Mesenchymal stem cell (in vitro differentiated cells and primary cell): Measurements from ENCODE around the gene SCYGR7.
A peak's percentile ranks its signal among the peaks of the same experiment; 100 is the strongest.

Experiments
- DNase-seq: peaks from one replicate; pipeline ENCODE4 v3.0.0-alpha.2; 2013
- H2AFZ ChIP-seq: one replicate; pipeline ENCODE4 v1.6.1; 2013; ENCODE audit warnings: low read depth, mild to moderate bottlenecking, control low read depth, inconsistent platforms, low read length, moderate library complexity
- H2AK5ac ChIP-seq: 2 replicates; pipeline ENCODE4 v1.6.1; 2013; ENCODE audit warnings: low read length, moderate library complexity, mild to moderate bottlenecking, inconsistent platforms; ENCODE audit not compliant: severe bottlenecking
- H2BK120ac ChIP-seq: one replicate; pipeline ENCODE4 v1.6.1; 2013; ENCODE audit warnings: low read depth, mild to moderate bottlenecking, inconsistent platforms, low read length, moderate library complexity
- H2BK12ac ChIP-seq, 2 experiments: one replicate each; pipeline ENCODE4 v1.6.1; 2013; ENCODE audit warnings: inconsistent platforms in 2 of 2, low read length in 2 of 2, mild to moderate bottlenecking in 2 of 2, moderate library complexity in 2 of 2, control low read depth in 1 of 2
- H2BK15ac ChIP-seq: one replicate; pipeline ENCODE4 v1.6.1; 2013; ENCODE audit warnings: mild to moderate bottlenecking, low read depth, inconsistent platforms; ENCODE audit not compliant: poor library complexity, severe bottlenecking
- H2BK5ac ChIP-seq: 2 replicates; pipeline ENCODE4 v1.6.1; 2013; ENCODE audit warnings: low read depth, mild to moderate bottlenecking, low read length, control low read depth, inconsistent platforms; ENCODE audit not compliant: poor library complexity, severe bottlenecking
- H3K14ac ChIP-seq, 2 experiments: one replicate each; pipeline ENCODE4 v1.6.1; 2013; ENCODE audit warnings: inconsistent platforms in 2 of 2, low read length in 2 of 2, control low read depth in 1 of 2, mild to moderate bottlenecking in 1 of 2, moderate library complexity in 1 of 2
- H3K18ac ChIP-seq, 2 experiments: one replicate each; pipeline ENCODE4 v1.6.1; 2013; ENCODE audit warnings: inconsistent platforms in 2 of 2, low read length in 2 of 2, control low read depth in 1 of 2, low read depth in 1 of 2, mild to moderate bottlenecking in 1 of 2
- H3K23ac ChIP-seq, 2 experiments: one replicate each; pipeline ENCODE4 v1.6.1; 2013; ENCODE audit warnings: inconsistent platforms in 2 of 2, low read length in 2 of 2, mild to moderate bottlenecking in 2 of 2, moderate library complexity in 2 of 2, control low read depth in 1 of 2
- H3K27ac ChIP-seq: 2 replicates; pipeline ENCODE4 v1.5.1; 2013; ENCODE audit warnings: mild to moderate bottlenecking, moderate library complexity, low read length, control low read depth, inconsistent platforms; ENCODE audit not compliant: poor library complexity, severe bottlenecking
- H3K27me3 ChIP-seq, 2 experiments: 2 replicates each; pipeline versions ENCODE4 v1.6.1 to v1.7.0; 2013; ENCODE audit warnings: low read length in 2 of 2, mild to moderate bottlenecking in 2 of 2, moderate library complexity in 2 of 2, control low read depth in 1 of 2, inconsistent platforms in 1 of 2; ENCODE audit not compliant: control insufficient read depth in 1 of 2, insufficient read depth in 1 of 2
- H3K36me3 ChIP-seq, 2 experiments: 2 replicates each; pipeline versions ENCODE4 v1.6.1 to v1.7.0; 2013; ENCODE audit warnings: low read length in 2 of 2, control low read depth in 1 of 2, inconsistent platforms in 1 of 2, low read depth in 1 of 2, mild to moderate bottlenecking in 1 of 2; ENCODE audit not compliant: insufficient read depth in 2 of 2, control insufficient read depth in 1 of 2
- H3K4ac ChIP-seq, 2 experiments: one replicate each; pipeline ENCODE4 v1.6.1; 2013; ENCODE audit warnings: inconsistent platforms in 2 of 2, low read length in 2 of 2, mild to moderate bottlenecking in 2 of 2, moderate library complexity in 2 of 2, control low read depth in 1 of 2, low read depth in 1 of 2
- H3K4me1 ChIP-seq: 2 replicates; pipeline ENCODE4 v1.6.1; 2013; ENCODE audit warnings: low read depth, low read length, control low read depth; ENCODE audit not compliant: control insufficient read depth, insufficient read depth
- H3K4me2 ChIP-seq: 2 replicates; pipeline ENCODE4 v1.6.1; 2013; ENCODE audit warnings: low read length, mild to moderate bottlenecking, inconsistent platforms; ENCODE audit not compliant: poor library complexity, severe bottlenecking
- H3K4me3 ChIP-seq, 2 experiments: 2 replicates each; pipeline versions ENCODE4 v1.5.1 to v1.7.0; 2013; ENCODE audit warnings: low read length in 2 of 2, mild to moderate bottlenecking in 2 of 2, control low read depth in 1 of 2, low read depth in 1 of 2; ENCODE audit not compliant: insufficient read depth in 1 of 2
- H3K79me1 ChIP-seq: replicated peaks from 2 replicates; pipeline ENCODE4 v1.6.1; 2013; ENCODE audit warnings: mild to moderate bottlenecking, control low read depth, low read length, inconsistent platforms; ENCODE audit not compliant: poor library complexity, severe bottlenecking
- H3K9ac ChIP-seq: 2 replicates; pipeline ENCODE4 v1.7.0; 2013; ENCODE audit warnings: mild to moderate bottlenecking, low read length, moderate library complexity
- H3K9me3 ChIP-seq: 2 replicates; pipeline ENCODE4 v1.7.0; 2013; ENCODE audit warnings: mild to moderate bottlenecking, low read length; ENCODE audit not compliant: control insufficient read depth
- H4K8ac ChIP-seq: one replicate; pipeline ENCODE4 v1.6.1; 2013; ENCODE audit warnings: inconsistent platforms, mild to moderate bottlenecking, low read length, moderate library complexity
- H4K91ac ChIP-seq: one replicate; pipeline ENCODE4 v1.6.1; 2013; ENCODE audit warnings: mild to moderate bottlenecking, low read length, inconsistent platforms
- WGBS: methylation state at CpG from one replicate; pipeline ENCODE4 v1.1.7; 2013; ENCODE audit warnings: mixed read lengths; 5-methylcytosine and 5-hydroxymethylcytosine counted together

SCYGR7 gene

GRCh38 chr2:227765788-227766372 is 37.7 kb downstream of the SCYGR7 start:
- Histone ChIP-seq H4K91ac (no peak overlapping the region), H3K14ac (no peak overlapping the region), H2AFZ (no peak overlapping the region), H3K9ac (peak overlapping the region; percentile 26), H3K18ac (no peak overlapping the region), H2BK120ac (no peak overlapping the region), H3K4me1 (peaks cover 12% of the 10 kb centered on the region), H2AK5ac (no peak overlapping the region), H3K4me3 (no peak overlapping the region), H2BK15ac (no peak overlapping the region), H3K9me3 (no peaks in the 10 kb centered on the region), H3K27ac (peak overlapping the region; percentile 67), H2BK12ac (no peak overlapping the region), H3K23ac (no peak overlapping the region), H3K79me1 (no peaks in the 10 kb centered on the region), H2BK5ac (no peak overlapping the region), H3K4me2 (no peak overlapping the region), H3K27me3 (no peaks in the 10 kb centered on the region), H4K8ac (no peak overlapping the region), H3K4ac (no peak overlapping the region), H3K36me3 (no peaks in the 10 kb centered on the region)
- no peak for DNase-seq
- WGBS: 65% methylated on average over 3 of the region's 4 CpGs

- peak overlapping the region; percentile 20 for H2AK5ac ChIP-seq
- peak; percentile 73 for DNase-seq
- H3K27me3 ChIP-seq: no peaks in the 10 kb centered on the region
- no peak overlapping the region for H3K4me2 ChIP-seq
- H3K18ac ChIP-seq: no peak overlapping the region
- H3K23ac ChIP-seq: no peak overlapping the region
- H2AFZ ChIP-seq: no peak overlapping the region
- H2BK15ac ChIP-seq: no peak overlapping the region
- no peak overlapping the region for H2BK12ac ChIP-seq
- peak overlapping the region; percentile 26 for H3K9ac ChIP-seq
- H3K27ac ChIP-seq: peak overlapping the region; percentile 67
- H4K91ac ChIP-seq: no peak overlapping the region
- WGBS: 33% methylated on average over 11 of the region's 11 CpGs
- H4K8ac ChIP-seq: no peak overlapping the region
- no peak overlapping the region for H3K4me3 ChIP-seq
- no peak overlapping the region for H2BK120ac ChIP-seq
- H3K36me3 ChIP-seq: no peaks in the 10 kb centered on the region
- H3K14ac ChIP-seq: no peak overlapping the region
- H3K9me3 ChIP-seq: no peaks in the 10 kb centered on the region
- H3K79me1 ChIP-seq: no peaks in the 10 kb centered on the region
- H3K4me1 ChIP-seq: peaks cover 9% of the 10 kb centered on the region
- no peak overlapping the region for H3K4ac ChIP-seq
- H2BK5ac ChIP-seq: no peak overlapping the region
These were observed 38.3 kb downstream of the SCYGR7 start for GRCh38 chr2:227766373-227766883.

GRCh38 chr2:227767830-227768229 is 39.7 kb downstream of the SCYGR7 start:
- Histone ChIP-seq H3K4me3 (no peak overlapping the region), H3K4me1 (peaks cover 7% of the 10 kb centered on the region), H4K91ac (no peak overlapping the region), H3K23ac (no peak overlapping the region), H2BK120ac (no peak overlapping the region), H3K14ac (no peak overlapping the region), H2AFZ (no peak overlapping the region), H2BK12ac (no peak overlapping the region), H2BK15ac (peak overlapping the region; percentile 62), H3K9me3 (no peaks in the 10 kb centered on the region), H2AK5ac (peak overlapping the region; percentile 35), H2BK5ac (no peak overlapping the region), H3K4ac (no peak overlapping the region), H4K8ac (no peak overlapping the region), H3K36me3 (no peaks in the 10 kb centered on the region), H3K79me1 (no peaks in the 10 kb centered on the region), H3K4me2 (no peak overlapping the region), H3K27me3 (no peaks in the 10 kb centered on the region), H3K27ac (no peak overlapping the region), H3K18ac (no peak overlapping the region), H3K9ac (no peak overlapping the region)
- DNase-seq: no peak
- WGBS: 93% methylated on average over 22 of the region's 22 CpGs

- no peak overlapping the region for H3K9ac ChIP-seq
- no peak overlapping the region for H2BK5ac ChIP-seq
- DNase-seq: no peak
- H2AK5ac ChIP-seq: no peak overlapping the region
- no peaks in the 10 kb centered on the region for H3K79me1 ChIP-seq
- H3K36me3 ChIP-seq: no peaks in the 10 kb centered on the region
- no peak overlapping the region for H4K91ac ChIP-seq
- no peak overlapping the region for H3K27ac ChIP-seq
- no peak overlapping the region for H3K4me2 ChIP-seq
- no peak overlapping the region for H4K8ac ChIP-seq
- H3K14ac ChIP-seq: peak overlapping the region in 1 of 2 experiments; percentile 60
- H2BK12ac ChIP-seq: no peak overlapping the region
- H3K9me3 ChIP-seq: no peaks in the 10 kb centered on the region
- no peak overlapping the region for H3K23ac ChIP-seq
- H3K18ac ChIP-seq: no peak overlapping the region
- no peak overlapping the region for H3K4ac ChIP-seq
- no peak overlapping the region for H2BK15ac ChIP-seq
- H2AFZ ChIP-seq: no peak overlapping the region
- H2BK120ac ChIP-seq: no peak overlapping the region
- H3K4me1 ChIP-seq: peaks cover 2% of the 10 kb centered on the region
- H3K4me3 ChIP-seq: no peak overlapping the region
- no peaks in the 10 kb centered on the region for H3K27me3 ChIP-seq
- WGBS: 73% methylated on average over 3 of the region's 5 CpGs
These were observed 44.1 kb downstream of the SCYGR7 start for GRCh38 chr2:227772197-227772661.
